K562 treated with DMSO at 1 percent for 24 hours (cell line): ENCODE data around the gene ATP13A1. TPM values are rescaled to one million over a fixed set of nuclear protein-coding genes. Genes with fewer than 3 reads are reported as not detected.

Source experiments
- total RNA-seq: library from RNA; unstranded; fragments of 300-600 nt; gene quantifications from 2 replicates; pipeline ENCODE4 v1.2.3, GENCODE V29; 2022; ENCODE audit warnings: low read depth; ENCODE audit not compliant: insufficient read depth

Gene ATP13A1
- total RNA-seq: 70.4 and 85.1 TPM in 2 replicates

GRCh38 chr19:19663256-19664120 is at the start of gene ATP13A1:
Gene ATP13A1 (minus strand): TSS chr19:19663676. CDS start chr19:19663666, 10 bp downstream.

DNA sequence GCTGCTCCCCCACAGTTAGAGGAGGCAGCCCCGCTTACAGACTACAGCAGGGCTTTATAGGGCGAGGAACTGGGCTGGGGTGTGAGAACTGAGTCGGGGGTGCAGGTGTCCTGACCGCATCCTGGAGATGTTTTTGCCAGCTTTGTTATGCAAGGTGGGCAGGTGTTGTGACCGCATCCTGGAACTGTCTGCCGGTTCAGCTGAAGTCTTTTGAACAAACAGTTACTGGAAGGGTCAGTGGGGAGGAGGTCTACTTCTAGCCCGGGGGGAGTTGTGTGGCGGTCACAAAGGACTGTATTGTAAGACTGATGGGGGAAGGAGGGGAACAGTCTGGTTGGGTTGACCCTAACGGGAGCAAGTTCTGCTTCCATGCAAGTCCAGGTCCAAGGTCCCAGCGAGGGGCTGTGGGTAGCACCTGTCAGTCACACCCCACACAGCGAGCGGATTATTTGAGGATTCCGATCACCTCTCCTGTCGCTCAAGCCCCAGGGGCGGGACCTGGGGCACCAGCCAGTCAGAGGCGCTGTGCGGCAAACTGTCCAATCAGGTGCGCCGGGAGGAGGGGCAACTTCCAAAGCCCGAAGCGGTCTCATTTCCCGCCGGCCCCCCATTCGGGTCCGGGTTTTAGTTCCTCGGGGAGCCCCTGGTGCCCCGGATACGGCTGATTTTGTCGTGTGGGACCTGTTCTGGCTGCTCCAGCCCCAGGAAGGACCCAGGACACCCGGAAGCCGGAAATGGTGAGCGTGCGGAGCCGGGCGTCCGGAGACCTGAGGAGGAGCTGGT is 4.9 kb upstream of the ATP13A1 start, which contains the start of gene ZNF101:
Gene ZNF101 (plus strand): TSS at position 610 of the 783 bp plus-strand sequence. CDS start 125 bp downstream, at position 735.

DNA sequence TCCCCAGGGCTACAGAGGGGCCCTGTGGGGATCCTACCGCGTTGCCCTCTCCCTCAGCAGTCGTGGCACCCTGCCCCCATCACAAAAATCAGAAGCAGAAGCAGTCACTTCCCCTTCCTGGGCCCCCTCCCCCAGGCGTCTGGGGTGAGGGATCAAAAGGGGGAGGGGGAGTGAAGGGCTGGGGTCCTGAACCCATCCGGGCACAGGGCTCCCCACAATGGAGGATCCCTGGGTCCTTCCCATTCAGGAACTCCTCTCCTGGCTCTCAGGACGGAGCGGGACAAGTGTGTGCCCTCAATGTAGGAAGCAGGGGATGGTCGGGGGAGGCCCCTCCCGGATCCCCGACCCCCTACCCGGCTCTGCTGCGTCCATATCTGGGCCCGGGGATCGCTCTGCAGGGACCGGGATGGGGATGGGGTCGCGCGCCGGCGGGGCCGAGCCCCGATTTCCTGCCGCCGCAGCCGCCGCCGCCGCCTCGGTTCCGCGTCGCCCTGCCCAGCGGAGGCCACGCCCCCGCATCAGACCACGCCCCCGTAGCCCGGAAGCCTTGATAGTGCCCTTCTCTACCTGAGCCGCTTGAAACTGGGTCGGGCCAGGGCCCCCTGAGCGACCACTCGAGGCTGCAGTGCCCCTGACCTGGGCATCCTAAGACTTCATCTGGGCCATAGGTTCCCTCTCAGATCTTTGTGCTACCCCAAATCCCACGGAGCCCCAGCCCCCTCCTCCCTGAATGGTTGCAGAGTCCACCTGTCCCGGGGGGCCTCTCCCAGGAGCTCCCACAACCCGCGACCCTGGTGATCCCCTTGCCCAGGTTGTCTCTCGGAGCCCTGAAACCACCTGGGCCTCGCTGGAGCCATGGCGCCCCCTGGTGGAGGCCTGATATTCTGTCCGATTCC is 20.1 kb downstream of the ATP13A1 start, which contains the start of gene GMIP:
Gene GMIP (minus strand): TSS at position 500 of the 896 bp plus-strand sequence. CDS start 128 bp downstream, at position 372.

DNA sequence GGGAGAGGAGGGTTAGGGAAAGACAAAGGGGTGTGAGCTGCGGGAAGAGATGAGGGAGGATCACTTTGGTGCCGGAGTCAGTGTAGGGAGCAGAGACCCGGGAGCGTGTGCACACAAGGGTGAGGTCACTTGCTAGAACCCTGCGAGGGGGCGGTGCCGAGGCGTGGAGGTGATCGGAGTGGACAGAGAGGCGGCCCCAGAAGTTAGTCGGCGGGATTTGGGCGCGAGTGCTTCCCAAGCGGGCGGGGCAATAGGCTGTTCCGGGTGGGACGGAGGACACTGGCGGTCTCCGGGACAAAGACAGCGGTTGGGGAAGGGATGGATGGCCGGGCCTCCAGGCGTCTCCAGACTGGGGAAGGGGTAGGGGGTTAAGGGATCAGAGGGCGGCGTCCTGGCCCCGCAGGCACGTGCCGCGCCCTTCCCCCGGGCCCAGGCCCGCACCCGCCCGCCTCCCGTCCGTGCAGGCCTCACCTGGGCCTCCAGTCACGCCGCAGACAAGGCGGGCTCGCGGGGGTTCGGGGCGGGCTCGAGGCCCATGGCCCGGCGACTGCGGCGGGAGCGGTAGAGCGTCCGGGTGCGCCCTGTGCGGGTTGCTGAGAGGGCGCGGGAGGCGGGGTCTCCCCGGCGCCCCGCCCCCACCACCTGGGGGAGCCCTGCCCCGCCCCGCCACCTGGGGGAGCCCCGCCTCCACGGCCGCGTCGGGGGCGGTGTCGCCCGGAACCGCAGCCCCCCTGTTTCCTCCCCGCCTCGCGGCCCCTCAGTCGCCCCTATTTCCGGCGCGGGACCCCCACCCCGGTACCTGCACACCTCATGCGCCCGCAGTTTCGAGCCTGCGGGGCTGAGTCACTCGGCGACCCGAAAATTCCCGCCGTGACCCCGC is 35.6 kb downstream of the ATP13A1 start, which contains the start of gene LPAR2:
Gene LPAR2 (minus strand): TSS at position 600 of the 880 bp plus-strand sequence. CDS start 945 bp downstream, outside the sequence.

GRCh38 chr19:19618219-19619051 is 45.0 kb downstream of the ATP13A1 start, which contains the start of gene PBX4:
Gene PBX4 (minus strand): TSS chr19:19618687. CDS start chr19:19618629, 58 bp downstream.

Other genes starting within 250 kb of the ATP13A1 start
- gene TSSK6, start 148.1 kb downstream of the ATP13A1 start, total RNA-seq: 8.9 and 10.1 TPM in 2 replicates
- 350 and 378 TPM in 2 replicates for gene NDUFA13, start 147.5 kb downstream of the ATP13A1 start, total RNA-seq
- gene YJEFN3, start 134.8 kb downstream of the ATP13A1 start, total RNA-seq: 7.8 and 11.1 TPM in 2 replicates
- 0.87 and 0.93 TPM in 2 replicates for gene CILP2, start 125.4 kb downstream of the ATP13A1 start, total RNA-seq
- 4.4 and 5.2 TPM in 2 replicates for gene PBX4, start 45.0 kb downstream of the ATP13A1 start, total RNA-seq
- 16.8 and 20.5 TPM in 2 replicates for gene LPAR2, start 35.5 kb downstream of the ATP13A1 start, total RNA-seq
- gene GMIP, start 20.0 kb downstream of the ATP13A1 start, total RNA-seq: 19.7 and 23.2 TPM in 2 replicates
- gene ZNF101, start 5.2 kb upstream of the ATP13A1 start, total RNA-seq: 4.9 and 5.4 TPM in 2 replicates
- gene ZNF14, start 69.4 kb upstream of the ATP13A1 start, total RNA-seq: 2.5 and 2.7 TPM in 2 replicates
- 0.34 TPM in 1 of 2 replicates, not detected in the other for gene ZNF506, start 158.1 kb upstream of the ATP13A1 start, total RNA-seq
- gene ZNF253, start 202.2 kb upstream of the ATP13A1 start, total RNA-seq: 2.5 and 3.6 TPM in 2 replicates
- 11.0 and 14.9 TPM in 2 replicates for gene ZNF93, start 237.3 kb upstream of the ATP13A1 start, total RNA-seq